ENCODE results near the gene C7orf25. TPM values are rescaled to one million over a fixed set of nuclear protein-coding genes. Genes with fewer than 3 reads are reported as not detected.

Gene C7orf25
- total RNA-seq, 1 donor from 2014 or later = 5.0 TPM

DNA sequence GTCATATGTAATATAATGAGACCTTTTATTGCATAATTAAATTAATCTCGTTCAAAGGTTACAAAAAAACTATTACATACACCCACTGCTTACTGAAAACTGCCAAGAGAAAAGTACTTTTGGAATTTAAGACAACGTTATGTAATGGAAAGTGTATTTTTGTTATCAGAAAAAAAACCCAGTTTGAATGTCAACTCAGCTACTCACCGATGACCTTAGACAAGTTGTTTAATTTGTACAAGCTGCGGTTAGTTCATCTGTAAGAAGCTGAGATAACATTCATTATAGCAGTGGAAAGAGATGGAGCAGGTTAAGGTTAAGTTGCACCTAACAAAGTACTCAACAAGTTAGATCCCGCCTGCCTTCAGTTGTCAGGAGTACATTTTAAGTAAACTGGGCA is 19.0 kb upstream of the C7orf25 start:
- peak overlapping the region; percentile 100 for H3K4me3 Mint-ChIP-seq (ENCODE audit: unreplicated experiment)
- H3K9me3 Mint-ChIP-seq (ENCODE audit: unreplicated experiment) = no peaks in the 10 kb centered on the region
- H3K27ac Mint-ChIP-seq (ENCODE audit: unreplicated experiment) = no peak overlapping the region
- no peak for DNase-seq (ENCODE audit: low spot score)
- TF ChIP-seq, protein P1, sequence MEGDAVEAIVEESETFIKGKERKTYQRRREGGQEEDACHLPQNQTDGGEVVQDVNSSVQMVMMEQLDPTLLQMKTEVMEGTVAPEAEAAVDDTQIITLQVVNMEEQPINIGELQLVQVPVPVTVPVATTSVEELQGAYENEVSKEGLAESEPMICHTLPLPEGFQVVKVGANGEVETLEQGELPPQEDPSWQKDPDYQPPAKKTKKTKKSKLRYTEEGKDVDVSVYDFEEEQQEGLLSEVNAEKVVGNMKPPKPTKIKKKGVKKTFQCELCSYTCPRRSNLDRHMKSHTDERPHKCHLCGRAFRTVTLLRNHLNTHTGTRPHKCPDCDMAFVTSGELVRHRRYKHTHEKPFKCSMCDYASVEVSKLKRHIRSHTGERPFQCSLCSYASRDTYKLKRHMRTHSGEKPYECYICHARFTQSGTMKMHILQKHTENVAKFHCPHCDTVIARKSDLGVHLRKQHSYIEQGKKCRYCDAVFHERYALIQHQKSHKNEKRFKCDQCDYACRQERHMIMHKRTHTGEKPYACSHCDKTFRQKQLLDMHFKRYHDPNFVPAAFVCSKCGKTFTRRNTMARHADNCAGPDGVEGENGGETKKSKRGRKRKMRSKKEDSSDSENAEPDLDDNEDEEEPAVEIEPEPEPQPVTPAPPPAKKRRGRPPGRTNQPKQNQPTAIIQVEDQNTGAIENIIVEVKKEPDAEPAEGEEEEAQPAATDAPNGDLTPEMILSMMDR (IDR thresholded peaks at IDR 0.05; ENCODE audit: unreplicated experiment) = no peak
- H3K36me3 Mint-ChIP-seq (ENCODE audit: low read depth, unreplicated experiment) = peaks cover under 1% of the 10 kb centered on the region
- H3K4me1 Mint-ChIP-seq (ENCODE audit: unreplicated experiment) = peaks cover 20% of the 10 kb centered on the region
- H3K27me3 Mint-ChIP-seq (ENCODE audit: unreplicated experiment) = no peaks in the 10 kb centered on the region

DNA sequence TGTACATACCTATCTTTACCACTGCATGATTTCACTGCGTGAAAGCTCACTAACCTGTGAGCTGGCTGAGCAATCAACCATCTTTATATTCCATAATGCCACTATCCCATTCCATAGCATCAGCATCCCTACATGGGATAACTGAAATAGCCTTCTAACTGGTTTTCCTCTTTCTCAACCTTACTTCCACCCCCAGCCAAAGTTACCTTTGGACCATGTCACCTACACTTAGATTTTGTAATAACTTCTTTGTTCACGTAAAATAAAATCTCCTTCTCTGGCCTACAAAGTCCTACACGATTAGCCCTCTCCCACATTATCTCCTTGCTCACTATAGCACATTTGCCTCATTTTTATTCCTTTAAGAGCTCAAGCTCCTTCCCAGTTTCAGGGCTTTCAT is 17.6 kb upstream of the C7orf25 start:
- Mint-ChIP-seq H3K4me1 (ENCODE audit: unreplicated experiment) (peaks cover 20% of the 10 kb centered on the region), H3K27me3 (ENCODE audit: unreplicated experiment) (no peaks in the 10 kb centered on the region), H3K9me3 (ENCODE audit: unreplicated experiment) (no peaks in the 10 kb centered on the region), H3K36me3 (ENCODE audit: low read depth, unreplicated experiment) (peaks cover 4% of the 10 kb centered on the region), H3K4me3 (ENCODE audit: unreplicated experiment) (no peak overlapping the region), H3K27ac (ENCODE audit: unreplicated experiment) (peak overlapping the region; percentile 10)
- DNase-seq (ENCODE audit: low spot score) = no peak
- TF ChIP-seq, protein P1 (IDR thresholded peaks at IDR 0.05; ENCODE audit: unreplicated experiment) = no peak

DNA sequence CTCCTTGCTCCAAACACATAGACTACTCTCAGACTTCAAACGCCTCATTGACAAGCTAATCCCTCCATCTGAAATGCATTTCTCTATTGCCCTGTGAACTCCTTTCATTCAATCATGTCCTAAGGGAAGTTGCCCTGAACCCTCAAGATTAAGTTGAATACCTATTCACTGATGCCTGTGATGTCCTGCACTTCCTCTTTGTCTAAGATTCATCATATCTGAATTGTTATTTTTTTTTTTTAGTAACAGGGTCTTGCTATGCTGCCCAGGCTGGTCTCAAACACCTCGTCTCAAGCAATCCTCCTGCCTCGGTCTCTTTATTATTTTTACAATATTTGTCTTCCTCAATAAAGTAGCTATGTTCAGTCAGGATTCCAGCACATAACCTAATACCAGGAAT is 16.9 kb upstream of the C7orf25 start:
- no peak overlapping the region for H3K27ac Mint-ChIP-seq (ENCODE audit: unreplicated experiment)
- no peak for DNase-seq (ENCODE audit: low spot score)
- H3K27me3 Mint-ChIP-seq (ENCODE audit: unreplicated experiment) = no peaks in the 10 kb centered on the region
- H3K4me3 Mint-ChIP-seq (ENCODE audit: unreplicated experiment) = no peak overlapping the region
- H3K4me1 Mint-ChIP-seq (ENCODE audit: unreplicated experiment) = peaks cover 20% of the 10 kb centered on the region
- TF ChIP-seq, protein P1 (IDR thresholded peaks at IDR 0.05; ENCODE audit: unreplicated experiment) = no peak
- no peaks in the 10 kb centered on the region for H3K9me3 Mint-ChIP-seq (ENCODE audit: unreplicated experiment)
- H3K36me3 Mint-ChIP-seq (ENCODE audit: low read depth, unreplicated experiment) = peaks cover 4% of the 10 kb centered on the region

DNA sequence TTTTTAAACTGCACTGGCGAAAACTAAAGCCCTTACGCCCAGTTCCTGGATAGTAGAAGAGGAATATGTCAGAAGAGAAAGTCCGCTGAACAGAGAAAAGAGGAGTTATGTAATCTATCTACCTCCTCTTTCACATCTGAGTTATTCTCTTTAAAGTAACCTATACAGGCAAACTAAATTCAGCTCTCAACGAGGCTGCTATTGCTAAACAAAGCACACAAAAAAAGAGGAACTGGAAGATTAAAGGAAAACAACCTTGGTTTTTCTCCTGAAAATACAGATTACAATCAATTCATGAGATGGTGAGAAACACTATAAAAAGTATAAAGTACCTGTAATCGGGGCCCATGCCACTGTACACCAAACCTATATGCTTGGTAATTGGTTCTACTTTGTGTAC is 14.3 kb upstream of the C7orf25 start:
- H3K4me1 Mint-ChIP-seq (ENCODE audit: unreplicated experiment) = peaks cover 11% of the 10 kb centered on the region
- no peak overlapping the region for H3K27ac Mint-ChIP-seq (ENCODE audit: unreplicated experiment)
- TF ChIP-seq, protein P1 (IDR thresholded peaks at IDR 0.05; ENCODE audit: unreplicated experiment) = no peak
- peaks cover 4% of the 10 kb centered on the region for H3K36me3 Mint-ChIP-seq (ENCODE audit: low read depth, unreplicated experiment)
- H3K9me3 Mint-ChIP-seq (ENCODE audit: unreplicated experiment) = no peaks in the 10 kb centered on the region
- DNase-seq (ENCODE audit: low spot score) = no peak
- no peak overlapping the region for H3K4me3 Mint-ChIP-seq (ENCODE audit: unreplicated experiment)
- no peaks in the 10 kb centered on the region for H3K27me3 Mint-ChIP-seq (ENCODE audit: unreplicated experiment)

DNA sequence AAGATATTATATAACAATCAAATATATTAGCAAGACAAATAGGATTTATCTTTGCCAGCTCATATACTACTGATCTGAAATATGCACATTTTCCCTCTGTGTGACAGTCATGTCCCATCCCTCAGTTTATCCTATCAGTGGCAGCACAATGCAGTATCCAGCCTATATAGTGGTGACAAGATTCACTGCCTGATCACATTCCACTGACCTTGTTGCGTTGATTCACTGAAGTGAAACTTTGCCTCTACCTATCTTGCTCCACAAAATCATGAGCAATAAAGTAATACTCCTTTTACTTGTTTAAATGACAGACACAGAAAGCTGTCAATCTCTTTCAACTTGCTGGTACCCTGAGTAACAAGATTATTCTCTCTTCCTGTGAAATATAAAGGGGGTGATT is 13.8 kb upstream of the C7orf25 start:
- Mint-ChIP-seq H3K9me3 (ENCODE audit: unreplicated experiment) (no peaks in the 10 kb centered on the region), H3K27ac (ENCODE audit: unreplicated experiment) (no peak overlapping the region), H3K36me3 (ENCODE audit: low read depth, unreplicated experiment) (peaks cover 4% of the 10 kb centered on the region), H3K27me3 (ENCODE audit: unreplicated experiment) (no peaks in the 10 kb centered on the region), H3K4me1 (ENCODE audit: unreplicated experiment) (peaks cover 11% of the 10 kb centered on the region), H3K4me3 (ENCODE audit: unreplicated experiment) (no peak overlapping the region)
- TF ChIP-seq, protein P1 (IDR thresholded peaks at IDR 0.05; ENCODE audit: unreplicated experiment) = no peak
- no peak for DNase-seq (ENCODE audit: low spot score)
